Fibroblast of pulmonary artery (primary cell): ENCODE data around the gene PGM2L1.
A peak's percentile ranks its signal among the peaks of the same experiment; 100 is the strongest.
"Not testable (repeated sequence)": the region's sequence is repeated elsewhere in the genome, so short reads cannot be mapped to it uniquely, and the experiment has no call there.

Experiments used
- DNase-seq: peaks from one replicate; pipeline ENCODE4 v3.0.0-alpha.2; 2010; ENCODE audit warnings: low read depth
- H3K4me3 ChIP-seq: replicated peaks from 2 replicates; pipeline ENCODE4 v1.5.1; 2011; ENCODE audit warnings: low read depth, mild to moderate bottlenecking, control low read depth, low read length, moderate library complexity
- TF ChIP-seq, protein P1 (sequence below): IDR thresholded peaks from 2 replicates; pipeline ENCODE4 v1.5.1; 2011; ENCODE audit warnings: mild to moderate bottlenecking, control low read depth, low read length, inconsistent platforms; ENCODE audit errors: missing control alignments

The PGM2L1 gene

DNA sequence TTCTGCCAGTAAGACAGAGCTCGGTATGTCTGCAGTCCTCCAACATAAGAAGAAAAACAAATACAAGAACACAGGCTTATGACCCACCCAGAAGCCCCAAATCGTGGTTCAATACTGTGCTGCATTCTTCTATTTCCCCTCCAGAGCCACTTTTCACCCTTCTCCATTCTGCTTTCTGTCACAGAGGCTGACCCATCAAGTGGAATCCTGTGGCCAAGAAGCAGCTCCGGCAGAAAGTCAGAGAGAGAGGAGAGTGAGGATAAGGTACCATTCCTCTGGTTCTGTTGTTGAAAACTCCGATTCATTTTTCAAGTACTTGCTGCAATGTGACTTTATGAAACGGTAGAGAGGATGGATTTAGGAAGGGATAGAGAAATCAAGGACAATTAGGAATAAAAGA is 30.4 kb downstream of the PGM2L1 start:
- no peak for DNase-seq
- TF ChIP-seq, protein P1, sequence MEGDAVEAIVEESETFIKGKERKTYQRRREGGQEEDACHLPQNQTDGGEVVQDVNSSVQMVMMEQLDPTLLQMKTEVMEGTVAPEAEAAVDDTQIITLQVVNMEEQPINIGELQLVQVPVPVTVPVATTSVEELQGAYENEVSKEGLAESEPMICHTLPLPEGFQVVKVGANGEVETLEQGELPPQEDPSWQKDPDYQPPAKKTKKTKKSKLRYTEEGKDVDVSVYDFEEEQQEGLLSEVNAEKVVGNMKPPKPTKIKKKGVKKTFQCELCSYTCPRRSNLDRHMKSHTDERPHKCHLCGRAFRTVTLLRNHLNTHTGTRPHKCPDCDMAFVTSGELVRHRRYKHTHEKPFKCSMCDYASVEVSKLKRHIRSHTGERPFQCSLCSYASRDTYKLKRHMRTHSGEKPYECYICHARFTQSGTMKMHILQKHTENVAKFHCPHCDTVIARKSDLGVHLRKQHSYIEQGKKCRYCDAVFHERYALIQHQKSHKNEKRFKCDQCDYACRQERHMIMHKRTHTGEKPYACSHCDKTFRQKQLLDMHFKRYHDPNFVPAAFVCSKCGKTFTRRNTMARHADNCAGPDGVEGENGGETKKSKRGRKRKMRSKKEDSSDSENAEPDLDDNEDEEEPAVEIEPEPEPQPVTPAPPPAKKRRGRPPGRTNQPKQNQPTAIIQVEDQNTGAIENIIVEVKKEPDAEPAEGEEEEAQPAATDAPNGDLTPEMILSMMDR: no peak
- H3K4me3 ChIP-seq: no peak overlapping the region

DNA sequence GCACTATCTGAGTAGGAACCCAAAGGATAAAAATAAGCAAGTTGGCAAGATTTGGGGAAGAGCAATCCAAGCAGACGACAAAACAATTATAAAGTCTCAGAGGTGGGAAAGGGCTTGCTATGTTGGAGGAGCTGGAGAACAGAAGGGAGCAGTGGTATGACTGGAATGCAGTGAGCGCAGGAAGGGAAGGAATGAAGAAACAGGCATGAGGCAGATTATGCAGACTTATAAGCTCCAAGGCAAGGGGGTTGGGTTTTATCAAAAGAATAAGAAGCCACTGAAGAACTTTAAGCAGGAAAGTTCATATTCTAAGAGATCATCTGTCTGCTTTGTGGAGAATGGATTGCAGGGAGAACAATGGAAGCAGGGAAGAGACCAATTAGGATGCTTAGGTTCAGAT is 31.7 kb downstream of the PGM2L1 start:
- no peak overlapping the region for H3K4me3 ChIP-seq
- TF ChIP-seq, protein P1: no peak
- peak; percentile 90 for DNase-seq

DNA sequence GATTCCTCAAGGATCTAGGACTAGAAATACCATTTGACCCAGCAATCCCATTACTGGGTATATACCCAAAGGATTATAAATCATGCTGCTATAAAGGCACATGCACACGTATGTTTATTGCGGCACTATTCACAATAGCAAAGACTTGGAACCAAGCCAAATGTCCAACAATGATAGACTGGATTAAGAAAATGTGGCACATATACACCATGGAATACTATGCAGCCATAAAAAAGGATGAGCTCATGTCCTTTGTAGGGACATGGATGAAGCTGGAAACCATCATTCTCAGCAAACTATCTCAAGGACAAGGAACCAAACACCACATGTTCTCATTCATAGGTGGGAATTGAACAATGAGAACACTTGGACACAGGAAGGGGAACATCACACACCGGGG is 32.4 kb downstream of the PGM2L1 start:
- H3K4me3 ChIP-seq, DNase-seq: not testable (repeated sequence)

DNA sequence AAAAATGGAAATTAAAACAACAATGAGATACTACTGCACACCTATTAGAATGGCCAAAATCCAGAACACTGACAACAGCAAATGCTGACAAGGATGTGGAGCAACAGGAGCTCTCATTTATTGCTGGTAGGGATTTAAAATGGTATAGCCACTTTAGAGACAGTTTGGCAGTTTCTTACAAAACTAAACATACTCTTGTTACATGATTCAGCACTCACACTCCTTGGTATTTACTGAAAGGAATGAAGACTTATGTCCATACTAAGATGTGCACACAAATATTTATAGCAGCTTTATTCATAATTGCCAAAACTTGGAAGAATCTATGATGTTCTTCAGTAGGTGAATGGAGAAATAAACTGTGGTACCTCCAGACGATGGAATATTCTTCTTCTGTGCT is 40.8 kb downstream of the PGM2L1 start:
- H3K4me3 ChIP-seq: no peak overlapping the region
- TF ChIP-seq, protein P1: no peak
- no peak for DNase-seq

DNA sequence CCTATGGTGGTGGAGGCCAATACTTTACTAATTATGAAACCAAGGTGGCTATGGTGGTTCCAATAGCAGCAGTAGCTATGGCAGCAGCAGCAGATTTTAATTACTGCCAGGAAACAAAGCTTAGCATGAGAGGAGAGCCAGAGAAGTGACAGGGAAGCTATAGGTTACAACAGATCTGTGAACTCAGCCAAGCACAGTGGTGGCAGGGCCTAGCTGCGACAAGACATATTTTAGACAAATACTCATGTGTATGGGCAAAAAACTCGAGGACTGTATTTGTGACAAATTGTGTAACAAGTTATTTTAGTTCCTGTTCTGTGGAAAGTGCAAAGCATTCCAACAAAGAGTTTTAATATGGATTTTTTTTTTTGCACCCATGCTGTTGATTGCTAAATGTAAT is 42.6 kb downstream of the PGM2L1 start:
- TF ChIP-seq, protein P1: no peak
- no peak for DNase-seq
- no peak overlapping the region for H3K4me3 ChIP-seq

DNA sequence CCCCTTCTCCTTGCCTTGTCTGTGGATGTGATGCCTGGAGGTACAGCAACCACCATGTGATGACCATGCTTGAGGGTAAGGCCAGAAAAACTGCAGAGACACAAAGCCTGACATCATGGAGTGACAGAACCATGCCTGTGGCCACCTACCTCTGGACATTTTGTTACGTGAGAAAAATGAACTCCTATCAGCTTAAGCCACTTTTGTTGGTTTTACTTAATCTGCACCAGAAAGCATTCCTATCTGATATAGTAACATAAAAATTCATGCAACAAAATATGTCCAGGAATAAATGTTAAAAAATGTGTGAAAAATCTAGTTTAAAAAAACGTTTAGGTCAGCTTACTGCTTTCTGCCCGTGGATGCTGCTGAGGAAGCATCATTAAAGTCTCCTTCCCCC is 44.2 kb downstream of the PGM2L1 start:
- no peak for DNase-seq
- no peak overlapping the region for H3K4me3 ChIP-seq
- TF ChIP-seq, protein P1: no peak

DNA sequence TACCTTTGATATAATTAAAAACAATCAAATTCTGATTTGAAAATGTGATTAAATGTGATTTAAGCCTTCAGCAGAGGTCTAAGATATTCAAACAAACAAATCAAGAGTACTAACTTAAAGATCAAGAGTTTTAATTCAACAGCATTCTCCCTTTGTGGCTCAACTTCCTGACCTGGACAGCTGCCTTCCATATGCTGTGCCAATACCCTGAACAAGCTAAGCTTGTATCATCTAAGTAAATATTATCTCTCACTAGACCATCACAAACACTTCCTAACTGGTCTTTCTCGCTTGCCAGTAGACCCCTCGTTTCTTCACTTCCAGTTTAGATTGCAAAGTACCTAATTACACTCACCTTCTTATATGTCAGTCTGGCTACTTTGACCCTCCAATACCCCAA is 50.9 kb downstream of the PGM2L1 start:
- H3K4me3 ChIP-seq: no peak overlapping the region
- peak; percentile 58 for DNase-seq
- TF ChIP-seq, protein P1: no peak

DNA sequence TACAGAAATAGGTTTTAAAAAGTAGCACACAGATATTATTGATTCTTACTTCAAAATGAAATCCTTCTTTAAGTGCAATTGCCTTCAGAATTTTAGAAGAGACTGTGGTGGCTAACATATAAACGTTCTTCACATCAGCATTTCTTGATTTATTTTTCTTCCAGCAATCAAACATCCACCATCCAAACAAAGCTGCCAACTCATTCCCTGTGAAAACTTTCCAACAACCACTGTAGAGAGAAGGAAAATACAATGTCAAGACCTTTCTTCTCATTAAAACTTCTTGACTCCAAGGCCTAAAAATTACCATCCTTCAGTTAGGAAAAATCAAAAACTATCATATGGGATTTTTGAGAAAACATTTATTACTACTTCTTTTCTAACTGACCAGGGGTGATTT is 52.8 kb downstream of the PGM2L1 start:
- H3K4me3 ChIP-seq: no peak overlapping the region
- no peak for DNase-seq
- TF ChIP-seq, protein P1: no peak
